ENCODE results near the gene SMIM27. TPM values are rescaled to one million over a fixed set of nuclear protein-coding genes. Genes with fewer than 3 reads are reported as not detected.

The SMIM27 gene
- total and polyA plus RNA-seq, 2 of the 13 experiments (the other 11 are each of a cell fraction or from before 2014, with no cell fraction given): 17.9 to 19.0 TPM

GRCh38 chr9:32590476-32590875 is 38.3 kb downstream of the SMIM27 start:
- no peak for DNase-seq (ENCODE audit: low spot score)
- no peak overlapping the region for H3K4me2 ChIP-seq (ENCODE audit: low read depth, low read length)
- H4K20me1 ChIP-seq (ENCODE audit: insufficient read depth, low read length): no peaks in the 10 kb centered on the region
- no peak overlapping the region for H2AFZ ChIP-seq (ENCODE audit: low read length)
- no peak overlapping the region for H3K4me3 ChIP-seq (replicated peaks in 1 of 3; ENCODE audit: insufficient read depth in 1 of 3, low read depth in 2 of 3, low read length in 3 of 3)
- in situ Hi-C loops (cut with HindIII; ENCODE audit: extremely low pct_ligation_motif_present, low pct_unique_long_range_greater_than_20kb) (no loop called here), intact Hi-C loops (cut with micrococcal nuclease; ENCODE audit: unreplicated experiment) (no loop called here)
- no peaks in the 10 kb centered on the region for H3K36me3 ChIP-seq (replicated peaks in 1 of 2; ENCODE audit: control insufficient read depth in 1 of 2, insufficient read depth in 2 of 2, low read length in 2 of 2)
- no peaks in the 10 kb centered on the region for H3K79me2 ChIP-seq (ENCODE audit: insufficient read depth, low read length)
- ATAC-seq: no peak
- no peaks in the 10 kb centered on the region for H3K4me1 ChIP-seq (ENCODE audit: insufficient read depth, low read length)
- ChIA-PET POLR2A (no interaction called here), CTCF (ENCODE audit: low intra/inter-chr PET ratio, low total read pairs) (no interaction called here)
- no TSS peak for BruUV-seq (replicated peaks)
- WGBS (ENCODE audit: low lambda C conversion rate): 0% methylated on average over 2 of the region's 2 CpGs
- no peak overlapping the region for H3K9ac ChIP-seq (ENCODE audit: insufficient read depth, low read depth, low read length)
- H3K9me3 ChIP-seq (ENCODE audit: low read length): no peaks in the 10 kb centered on the region
- FAIRE-seq: no peak
- no peaks in the 10 kb centered on the region for H3K27me3 ChIP-seq (ENCODE audit: control insufficient read depth in 1 of 2, insufficient read depth in 2 of 2, low read length in 2 of 2)
- no peak overlapping the region for H3K27ac ChIP-seq (ENCODE audit: extremely low read length, insufficient read depth, low read length)
- TF ChIP-seq ZNF841 (CRISPR knock-in tag; IDR thresholded peaks at IDR 0.05; ENCODE audit: borderline replicate concordance): no peak
- TF ChIP-seq, protein P1, sequence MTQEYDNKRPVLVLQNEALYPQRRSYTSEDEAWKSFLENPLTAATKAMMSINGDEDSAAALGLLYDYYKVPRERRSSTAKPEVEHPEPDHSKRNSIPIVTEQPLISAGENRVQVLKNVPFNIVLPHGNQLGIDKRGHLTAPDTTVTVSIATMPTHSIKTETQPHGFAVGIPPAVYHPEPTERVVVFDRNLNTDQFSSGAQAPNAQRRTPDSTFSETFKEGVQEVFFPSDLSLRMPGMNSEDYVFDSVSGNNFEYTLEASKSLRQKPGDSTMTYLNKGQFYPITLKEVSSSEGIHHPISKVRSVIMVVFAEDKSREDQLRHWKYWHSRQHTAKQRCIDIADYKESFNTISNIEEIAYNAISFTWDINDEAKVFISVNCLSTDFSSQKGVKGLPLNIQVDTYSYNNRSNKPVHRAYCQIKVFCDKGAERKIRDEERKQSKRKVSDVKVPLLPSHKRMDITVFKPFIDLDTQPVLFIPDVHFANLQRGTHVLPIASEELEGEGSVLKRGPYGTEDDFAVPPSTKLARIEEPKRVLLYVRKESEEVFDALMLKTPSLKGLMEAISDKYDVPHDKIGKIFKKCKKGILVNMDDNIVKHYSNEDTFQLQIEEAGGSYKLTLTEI (CRISPR knock-in tag; conservative IDR thresholded peaks at IDR 0.05): no peak
- TF ChIP-seq ZNF251 (CRISPR knock-in tag; IDR thresholded peaks at IDR 0.05): no peak
- no peak for TF ChIP-seq ATAD3A (CRISPR knock-in tag; IDR thresholded peaks at IDR 0.05)
- no peak for TF ChIP-seq CHD4 (IDR thresholded peaks at IDR 0.05; ENCODE audit: borderline replicate concordance, low read length)
- TF ChIP-seq MED8 (CRISPR knock-in tag; IDR thresholded peaks at IDR 0.05; ENCODE audit: insufficient replicate concordance): no peak
- TF ChIP-seq ZNF703 (CRISPR knock-in tag; IDR thresholded peaks at IDR 0.05; ENCODE audit: borderline replicate concordance): no peak
- TF ChIP-seq, protein P2, sequence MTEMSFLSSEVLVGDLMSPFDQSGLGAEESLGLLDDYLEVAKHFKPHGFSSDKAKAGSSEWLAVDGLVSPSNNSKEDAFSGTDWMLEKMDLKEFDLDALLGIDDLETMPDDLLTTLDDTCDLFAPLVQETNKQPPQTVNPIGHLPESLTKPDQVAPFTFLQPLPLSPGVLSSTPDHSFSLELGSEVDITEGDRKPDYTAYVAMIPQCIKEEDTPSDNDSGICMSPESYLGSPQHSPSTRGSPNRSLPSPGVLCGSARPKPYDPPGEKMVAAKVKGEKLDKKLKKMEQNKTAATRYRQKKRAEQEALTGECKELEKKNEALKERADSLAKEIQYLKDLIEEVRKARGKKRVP (CRISPR knock-in tag; IDR thresholded peaks at IDR 0.05): no peak
- TF ChIP-seq, protein P3, sequence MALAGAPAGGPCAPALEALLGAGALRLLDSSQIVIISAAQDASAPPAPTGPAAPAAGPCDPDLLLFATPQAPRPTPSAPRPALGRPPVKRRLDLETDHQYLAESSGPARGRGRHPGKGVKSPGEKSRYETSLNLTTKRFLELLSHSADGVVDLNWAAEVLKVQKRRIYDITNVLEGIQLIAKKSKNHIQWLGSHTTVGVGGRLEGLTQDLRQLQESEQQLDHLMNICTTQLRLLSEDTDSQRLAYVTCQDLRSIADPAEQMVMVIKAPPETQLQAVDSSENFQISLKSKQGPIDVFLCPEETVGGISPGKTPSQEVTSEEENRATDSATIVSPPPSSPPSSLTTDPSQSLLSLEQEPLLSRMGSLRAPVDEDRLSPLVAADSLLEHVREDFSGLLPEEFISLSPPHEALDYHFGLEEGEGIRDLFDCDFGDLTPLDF (CRISPR knock-in tag; IDR thresholded peaks at IDR 0.05): no peak
- TF ChIP-seq ZNF383 (CRISPR knock-in tag; IDR thresholded peaks at IDR 0.05; ENCODE audit: borderline replicate concordance): no peak
- TF ChIP-seq, protein P4, sequence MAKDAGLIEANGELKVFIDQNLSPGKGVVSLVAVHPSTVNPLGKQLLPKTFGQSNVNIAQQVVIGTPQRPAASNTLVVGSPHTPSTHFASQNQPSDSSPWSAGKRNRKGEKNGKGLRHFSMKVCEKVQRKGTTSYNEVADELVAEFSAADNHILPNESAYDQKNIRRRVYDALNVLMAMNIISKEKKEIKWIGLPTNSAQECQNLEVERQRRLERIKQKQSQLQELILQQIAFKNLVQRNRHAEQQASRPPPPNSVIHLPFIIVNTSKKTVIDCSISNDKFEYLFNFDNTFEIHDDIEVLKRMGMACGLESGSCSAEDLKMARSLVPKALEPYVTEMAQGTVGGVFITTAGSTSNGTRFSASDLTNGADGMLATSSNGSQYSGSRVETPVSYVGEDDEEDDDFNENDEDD (CRISPR knock-in tag; IDR thresholded peaks at IDR 0.05; ENCODE audit: borderline replicate concordance): no peak
- TF ChIP-seq, protein P5, sequence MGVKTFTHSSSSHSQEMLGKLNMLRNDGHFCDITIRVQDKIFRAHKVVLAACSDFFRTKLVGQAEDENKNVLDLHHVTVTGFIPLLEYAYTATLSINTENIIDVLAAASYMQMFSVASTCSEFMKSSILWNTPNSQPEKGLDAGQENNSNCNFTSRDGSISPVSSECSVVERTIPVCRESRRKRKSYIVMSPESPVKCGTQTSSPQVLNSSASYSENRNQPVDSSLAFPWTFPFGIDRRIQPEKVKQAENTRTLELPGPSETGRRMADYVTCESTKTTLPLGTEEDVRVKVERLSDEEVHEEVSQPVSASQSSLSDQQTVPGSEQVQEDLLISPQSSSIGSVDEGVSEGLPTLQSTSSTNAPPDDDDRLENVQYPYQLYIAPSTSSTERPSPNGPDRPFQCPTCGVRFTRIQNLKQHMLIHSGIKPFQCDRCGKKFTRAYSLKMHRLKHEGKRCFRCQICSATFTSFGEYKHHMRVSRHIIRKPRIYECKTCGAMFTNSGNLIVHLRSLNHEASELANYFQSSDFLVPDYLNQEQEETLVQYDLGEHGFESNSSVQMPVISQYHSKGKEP (CRISPR knock-in tag; IDR thresholded peaks at IDR 0.05): no peak
- TF ChIP-seq ZNF547 (CRISPR knock-in tag; IDR thresholded peaks at IDR 0.05): no peak
- TF ChIP-seq ZC3H4 (CRISPR knock-in tag; IDR thresholded peaks at IDR 0.05; ENCODE audit: borderline replicate concordance): no peak
- no peak for TF ChIP-seq HNRNPK (IDR thresholded peaks at IDR 0.05; ENCODE audit: low read depth, low read length, poor library complexity, severe bottlenecking)

All from HepG2 (cell line).